ENCODE measurements around the gene EMILIN2.

EMILIN2 gene

GRCh38 chr18:2907550-2908135 is 60.8 kb downstream of the EMILIN2 start:
- no peak overlapping the region for H3K4me3 ChIP-seq (ENCODE audit: control insufficient read depth, low read depth, low read length)
- no peak for TF ChIP-seq CTCF (conservative IDR thresholded peaks at IDR 0.05; ENCODE audit: control insufficient read depth, insufficient read depth, low read depth, low read length)
- DNase-seq (ENCODE audit: low read depth): no peak

- H3K4me3 ChIP-seq (ENCODE audit: control insufficient read depth, low read depth, low read length): no peak overlapping the region
- DNase-seq (ENCODE audit: low read depth): no peak
These were observed 61.5 kb downstream of the EMILIN2 start for GRCh38 chr18:2908166-2908945.

GRCh38 chr18:2908946-2909335 is 62.1 kb downstream of the EMILIN2 start:
- no peak overlapping the region for H3K4me3 ChIP-seq (ENCODE audit: control insufficient read depth, low read depth, low read length)
- TF ChIP-seq CTCF (conservative IDR thresholded peaks at IDR 0.05; ENCODE audit: control insufficient read depth, insufficient read depth, low read depth, low read length): no peak
- DNase-seq (ENCODE audit: low read depth): peak; percentile 20

More at GRCh38 chr18:2908166-2908945, 61.5 kb downstream of the EMILIN2 start:
- no peak for TF ChIP-seq CTCF (conservative IDR thresholded peaks at IDR 0.05; ENCODE audit: control insufficient read depth, insufficient read depth, low read depth, low read length)

- no peak for DNase-seq (ENCODE audit: low read depth)
- no peak overlapping the region for H3K4me3 ChIP-seq (ENCODE audit: control insufficient read depth, low read depth, low read length)
- TF ChIP-seq CTCF (conservative IDR thresholded peaks at IDR 0.05; ENCODE audit: control insufficient read depth, insufficient read depth, low read depth, low read length): no peak
These were observed 62.8 kb downstream of the EMILIN2 start for GRCh38 chr18:2909431-2910140.

GRCh38 chr18:2910261-2910660 is 63.5 kb downstream of the EMILIN2 start:
- TF ChIP-seq CTCF (conservative IDR thresholded peaks at IDR 0.05; ENCODE audit: control insufficient read depth, insufficient read depth, low read depth, low read length): no peak
- DNase-seq (ENCODE audit: low read depth): no peak
- H3K4me3 ChIP-seq (ENCODE audit: control insufficient read depth, low read depth, low read length): no peak overlapping the region

GRCh38 chr18:2910751-2911425 is 64.1 kb downstream of the EMILIN2 start:
- no peak overlapping the region for H3K4me3 ChIP-seq (ENCODE audit: control insufficient read depth, low read depth, low read length)
- no peak for TF ChIP-seq CTCF (conservative IDR thresholded peaks at IDR 0.05; ENCODE audit: control insufficient read depth, insufficient read depth, low read depth, low read length)
- no peak for DNase-seq (ENCODE audit: low read depth)
